ENCODE measurements around the gene APOC4. TPM values are rescaled to one million over a fixed set of nuclear protein-coding genes. Genes with fewer than 3 reads are reported as not detected.
A peak's percentile ranks its signal among the peaks of the same experiment; 100 is the strongest.

The APOC4 gene
- polyA plus RNA-seq, 1 donor (not counting 4 experiments of a cell fraction or from before 2014, with no cell fraction given), result not detected

DNA sequence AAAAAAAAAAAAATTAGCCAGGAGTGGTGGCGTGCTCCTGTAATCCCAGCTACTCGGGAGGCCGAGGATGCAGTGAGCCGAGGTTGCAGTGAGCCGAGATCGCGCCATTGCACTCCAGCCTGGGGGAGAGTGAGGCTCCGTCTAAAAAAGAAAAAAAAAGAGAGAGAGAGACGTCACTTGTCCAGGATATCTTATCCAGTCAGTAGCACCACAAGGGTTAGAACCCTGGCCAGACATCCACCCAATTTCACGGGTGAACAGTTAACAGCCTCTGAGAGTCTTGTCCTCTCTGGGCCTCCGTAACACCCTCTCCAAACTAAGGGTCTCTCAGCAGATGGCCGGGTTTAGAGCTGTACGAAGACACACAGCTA lies 12.2 kb downstream of the APOC4 start:
- Histone ChIP-seq H2AFZ (ENCODE audit: control insufficient read depth, low read length) (peak overlapping the region; percentile 100), H4K20me1 (ENCODE audit: control insufficient read depth, extremely low read depth, insufficient read depth, low read length) (peaks cover 6% of the 10 kb centered on the region), H3K4me3 (ENCODE audit: control insufficient read depth in 2 of 3, extremely low read depth in 1 of 3, insufficient read depth in 2 of 3, low read depth in 1 of 3, low read length in 3 of 3) (peak overlapping the region; percentile 77 to 100 (median 96)), H3K4me1 (ENCODE audit: control insufficient read depth, extremely low read depth, insufficient read depth, low read length) (peaks cover 23% of the 10 kb centered on the region), H3K9me1 (ENCODE audit: control insufficient read depth, extremely low read depth, insufficient read depth, low read length) (no peaks in the 10 kb centered on the region), H3K27me3 (ENCODE audit: control insufficient read depth, extremely low read depth, insufficient read depth, low read length) (no peaks in the 10 kb centered on the region), H3K36me3 (ENCODE audit: control insufficient read depth in 2 of 2, extremely low read depth in 1 of 2, insufficient read depth in 2 of 2, low read length in 2 of 2) (peaks cover 3 to 10% of the 10 kb centered on the region in 2 experiments), H3K79me2 (ENCODE audit: control insufficient read depth, insufficient read depth, low read length) (peaks cover 43% of the 10 kb centered on the region), H3K27ac (ENCODE audit: control insufficient read depth, insufficient read depth, low read length) (peak overlapping the region; percentile 99), H3K9me3 (ENCODE audit: control insufficient read depth, low read depth, low read length) (no peaks in the 10 kb centered on the region), H3K4me2 (ENCODE audit: control insufficient read depth, extremely low read depth, insufficient read depth, low read depth, low read length) (peak overlapping the region; percentile 92), H3K9ac (ENCODE audit: control insufficient read depth, extremely low read depth, insufficient read depth, low read length) (peak overlapping the region; percentile 99)
- no peak for DNase-seq (ENCODE audit: low read depth, low spot score)
- no peak for TF ChIP-seq EZH2 (IDR thresholded peaks at IDR 0.05; ENCODE audit: low read length)
- no peak for TF ChIP-seq CTCF (optimal IDR thresholded peaks at IDR 0.05 in 1 of 3, IDR thresholded peaks at IDR 0.05 in 1 of 3, conservative IDR thresholded peaks at IDR 0.05 in 1 of 3; ENCODE audit: extremely low read depth in 1 of 3, insufficient read depth in 2 of 3, low read length in 3 of 3)
- no peak for FAIRE-seq
- dilution Hi-C loops (cut with MboI; ENCODE audit: extremely low pct_ligation_motif_present, low sequenced_read_pairs), result no loop called here

GRCh38 chr19:44954649-44955504 lies 12.8 kb downstream of the APOC4 start, which contains the start of gene CLPTM1:
Gene CLPTM1 (plus strand): TSS chr19:44955380. CDS start chr19:44955396, 16 bp downstream.
- Histone ChIP-seq H2AFZ (ENCODE audit: control insufficient read depth, low read length) (peak within 1 kb of the TSS; percentile 100), H3K4me2 (ENCODE audit: control insufficient read depth, extremely low read depth, insufficient read depth, low read depth, low read length) (peak within 1 kb of the TSS; percentile 96), H3K9me1 (ENCODE audit: control insufficient read depth, extremely low read depth, insufficient read depth, low read length) (no peaks in the 10 kb centered on the region), H3K79me2 (ENCODE audit: control insufficient read depth, insufficient read depth, low read length) (peaks cover 49% of the 10 kb centered on the region), H3K9ac (ENCODE audit: control insufficient read depth, extremely low read depth, insufficient read depth, low read length) (peak within 1 kb of the TSS; percentile 99), H3K4me1 (ENCODE audit: control insufficient read depth, extremely low read depth, insufficient read depth, low read length) (peaks cover 23% of the 10 kb centered on the region), H3K9me3 (ENCODE audit: control insufficient read depth, low read depth, low read length) (no peaks in the 10 kb centered on the region), H3K27ac (ENCODE audit: control insufficient read depth, insufficient read depth, low read length) (peak within 1 kb of the TSS; percentile 99), H4K20me1 (ENCODE audit: control insufficient read depth, extremely low read depth, insufficient read depth, low read length) (peaks cover 6% of the 10 kb centered on the region), H3K27me3 (ENCODE audit: control insufficient read depth, extremely low read depth, insufficient read depth, low read length) (no peaks in the 10 kb centered on the region), H3K4me3 (ENCODE audit: control insufficient read depth in 2 of 3, extremely low read depth in 1 of 3, insufficient read depth in 2 of 3, low read depth in 1 of 3, low read length in 3 of 3) (peak within 1 kb of the TSS; percentile 77 to 100 (median 96)), H3K36me3 (ENCODE audit: control insufficient read depth in 2 of 2, extremely low read depth in 1 of 2, insufficient read depth in 2 of 2, low read length in 2 of 2) (peaks cover 3 to 10% of the 10 kb centered on the region in 2 experiments)
- dilution Hi-C loops (cut with MboI; ENCODE audit: extremely low pct_ligation_motif_present, low sequenced_read_pairs), result no loop called here
- TF ChIP-seq EZH2 (IDR thresholded peaks at IDR 0.05; ENCODE audit: low read length) (no peak), CTCF (optimal IDR thresholded peaks at IDR 0.05 in 1 of 3, IDR thresholded peaks at IDR 0.05 in 1 of 3, conservative IDR thresholded peaks at IDR 0.05 in 1 of 3; ENCODE audit: extremely low read depth in 1 of 3, insufficient read depth in 2 of 3, low read length in 3 of 3) (no peak)
- DNase-seq (ENCODE audit: low read depth, low spot score), result peak; percentile 75
- peak; percentile 5 for FAIRE-seq

All from keratinocyte (primary cell).